Loucy (cell line): Measurements from ENCODE around the gene PPP3CA.

Source experiments
- H2AFZ ChIP-seq: fragments of 200-600 bp; sonication (generic); 2 replicates; pipeline ENCODE4 v1.6.0; 2016; ENCODE audit warnings: antibody characterized with exemption, mild to moderate bottlenecking, low read length, moderate library complexity
- H3F3A ChIP-seq: fragments of 200-600 bp; 2 replicates; pipeline ENCODE4 v1.6.0; 2016; ENCODE audit warnings: antibody characterized with exemption, low read depth, mild to moderate bottlenecking
- H3K27me3 ChIP-seq: fragments of 200-600 bp; sonication (generic); 2 replicates; pipeline ENCODE4 v1.6.1; 2014; ENCODE audit warnings: low read length, mild to moderate bottlenecking; ENCODE audit not compliant: insufficient read depth, poor library complexity, severe bottlenecking
- H3K36me3 ChIP-seq: fragments of 200-600 bp; sonication (generic); 2 replicates; pipeline ENCODE4 v1.6.1; 2016; ENCODE audit warnings: low read length; ENCODE audit not compliant: insufficient read depth
- H3K4me1 ChIP-seq: fragments of 200-600 bp; sonication (generic); 2 replicates; pipeline ENCODE4 v1.5.1; 2014; ENCODE audit warnings: low read length, mild to moderate bottlenecking; ENCODE audit not compliant: insufficient read depth, poor library complexity, severe bottlenecking
- H3K4me2 ChIP-seq: fragments of 200-600 bp; sonication (generic); 2 replicates; pipeline ENCODE4 v1.6.0; 2014; ENCODE audit warnings: antibody characterized with exemption, low read length, low read depth, mild to moderate bottlenecking; ENCODE audit not compliant: poor library complexity, severe bottlenecking
- H3K4me3 ChIP-seq: fragments of 200-600 bp; sonication (generic); 2 replicates; pipeline ENCODE4 v1.5.1; 2014; ENCODE audit warnings: low read length, mild to moderate bottlenecking, mixed read lengths; ENCODE audit not compliant: poor library complexity, severe bottlenecking
- H3K79me2 ChIP-seq: fragments of 200-600 bp; sonication (generic); 2 replicates; pipeline ENCODE4 v1.6.1; 2014; ENCODE audit warnings: low read length; ENCODE audit not compliant: insufficient read depth
- H3K9ac ChIP-seq: fragments of 200-600 bp; sonication (generic); 2 replicates; pipeline ENCODE4 v1.6.0; 2014; ENCODE audit warnings: mild to moderate bottlenecking, low read depth, low read length, moderate library complexity; ENCODE audit not compliant: poor library complexity, severe bottlenecking
- H3K9me2 ChIP-seq: fragments of 200-600 bp; sonication (generic); replicated peaks from 2 replicates; pipeline ENCODE4 v1.6.1; 2016; ENCODE audit warnings: low read depth, low read length, mixed read lengths
- H3K9me3 ChIP-seq: fragments of 200-600 bp; sonication (generic); 2 replicates; pipeline ENCODE4 v1.6.1; 2014; ENCODE audit warnings: mild to moderate bottlenecking, antibody characterized with exemption, low read length, low read depth; ENCODE audit not compliant: insufficient read depth
- H4K20me1 ChIP-seq: fragments of 200-600 bp; sonication (generic); 2 replicates; pipeline ENCODE4 v1.6.0; 2014; ENCODE audit warnings: antibody characterized with exemption, low read length, mild to moderate bottlenecking; ENCODE audit not compliant: insufficient read depth, poor library complexity, severe bottlenecking
- EZH2phosphoT487 ChIP-seq: fragments of 200-600 bp; IDR thresholded peaks from 2 replicates; pipeline ENCODE4 v1.6.1; 2018; ENCODE audit warnings: antibody characterized with exemption, mild to moderate bottlenecking, moderate library complexity, borderline replicate concordance
- TF ChIP-seq, protein P1 (sequence below): fragments of 200-600 bp; sonication (generic); conservative IDR thresholded peaks from 2 replicates; pipeline ENCODE4 v1.5.1; 2014; ENCODE audit warnings: mild to moderate bottlenecking, antibody characterized with exemption, low read length

Gene PPP3CA

DNA sequence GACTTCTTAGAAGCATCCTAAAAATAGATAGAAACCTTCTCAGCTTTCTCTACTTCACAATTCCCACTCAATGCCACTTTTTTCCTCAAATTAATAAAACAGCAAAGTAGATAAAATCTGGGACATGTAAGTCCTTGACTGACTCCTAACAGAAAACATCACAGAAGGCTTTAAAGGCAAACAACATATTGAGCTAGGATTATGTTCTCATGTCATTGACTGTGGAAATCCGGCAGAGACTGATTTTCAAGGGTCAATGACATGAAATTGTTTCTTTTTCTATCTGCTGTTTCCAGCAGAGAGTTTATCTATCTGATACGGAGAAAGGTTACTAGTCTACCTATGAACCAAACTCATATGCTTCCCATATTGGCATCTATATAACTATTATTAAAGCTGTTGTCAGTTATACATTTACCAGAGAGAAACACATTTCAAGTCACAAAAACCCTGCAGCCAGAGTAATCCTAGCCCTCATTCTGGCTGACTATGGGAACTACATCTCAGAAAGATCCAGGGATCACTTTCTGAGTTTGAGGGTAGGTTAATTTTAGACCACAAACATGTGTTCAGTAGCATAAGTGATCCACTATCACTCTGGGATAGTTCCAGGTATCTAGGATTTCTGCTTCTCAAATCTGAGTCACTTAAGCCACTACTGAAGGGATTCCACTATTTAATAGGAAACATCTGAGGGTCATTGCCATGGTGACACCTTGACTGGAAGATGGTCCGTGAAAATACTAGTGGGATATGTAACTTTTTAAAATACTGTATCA, 147.6 kb downstream of the PPP3CA start:
- no peak overlapping the region for H3K9ac ChIP-seq
- no peak overlapping the region for H3K4me3 ChIP-seq
- H3K9me3 ChIP-seq = no peaks in the 10 kb centered on the region
- TF ChIP-seq, protein P1, sequence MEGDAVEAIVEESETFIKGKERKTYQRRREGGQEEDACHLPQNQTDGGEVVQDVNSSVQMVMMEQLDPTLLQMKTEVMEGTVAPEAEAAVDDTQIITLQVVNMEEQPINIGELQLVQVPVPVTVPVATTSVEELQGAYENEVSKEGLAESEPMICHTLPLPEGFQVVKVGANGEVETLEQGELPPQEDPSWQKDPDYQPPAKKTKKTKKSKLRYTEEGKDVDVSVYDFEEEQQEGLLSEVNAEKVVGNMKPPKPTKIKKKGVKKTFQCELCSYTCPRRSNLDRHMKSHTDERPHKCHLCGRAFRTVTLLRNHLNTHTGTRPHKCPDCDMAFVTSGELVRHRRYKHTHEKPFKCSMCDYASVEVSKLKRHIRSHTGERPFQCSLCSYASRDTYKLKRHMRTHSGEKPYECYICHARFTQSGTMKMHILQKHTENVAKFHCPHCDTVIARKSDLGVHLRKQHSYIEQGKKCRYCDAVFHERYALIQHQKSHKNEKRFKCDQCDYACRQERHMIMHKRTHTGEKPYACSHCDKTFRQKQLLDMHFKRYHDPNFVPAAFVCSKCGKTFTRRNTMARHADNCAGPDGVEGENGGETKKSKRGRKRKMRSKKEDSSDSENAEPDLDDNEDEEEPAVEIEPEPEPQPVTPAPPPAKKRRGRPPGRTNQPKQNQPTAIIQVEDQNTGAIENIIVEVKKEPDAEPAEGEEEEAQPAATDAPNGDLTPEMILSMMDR = no peak
- no peak for TF ChIP-seq EZH2phosphoT487
- H3F3A ChIP-seq = no peaks in the 10 kb centered on the region
- peaks cover 9% of the 10 kb centered on the region for H3K4me1 ChIP-seq
- no peaks in the 10 kb centered on the region for H4K20me1 ChIP-seq
- peaks cover 8% of the 10 kb centered on the region; the same call in 1 of the 2 replicates for H3K36me3 ChIP-seq
- H3K27me3 ChIP-seq = no peaks in the 10 kb centered on the region
- H3K79me2 ChIP-seq = peaks cover 7% of the 10 kb centered on the region; the same call in 1 of the 2 replicates
- H3K9me2 ChIP-seq = no peaks in the 10 kb centered on the region
- no peak overlapping the region for H3K4me2 ChIP-seq
- no peak overlapping the region for H2AFZ ChIP-seq

DNA sequence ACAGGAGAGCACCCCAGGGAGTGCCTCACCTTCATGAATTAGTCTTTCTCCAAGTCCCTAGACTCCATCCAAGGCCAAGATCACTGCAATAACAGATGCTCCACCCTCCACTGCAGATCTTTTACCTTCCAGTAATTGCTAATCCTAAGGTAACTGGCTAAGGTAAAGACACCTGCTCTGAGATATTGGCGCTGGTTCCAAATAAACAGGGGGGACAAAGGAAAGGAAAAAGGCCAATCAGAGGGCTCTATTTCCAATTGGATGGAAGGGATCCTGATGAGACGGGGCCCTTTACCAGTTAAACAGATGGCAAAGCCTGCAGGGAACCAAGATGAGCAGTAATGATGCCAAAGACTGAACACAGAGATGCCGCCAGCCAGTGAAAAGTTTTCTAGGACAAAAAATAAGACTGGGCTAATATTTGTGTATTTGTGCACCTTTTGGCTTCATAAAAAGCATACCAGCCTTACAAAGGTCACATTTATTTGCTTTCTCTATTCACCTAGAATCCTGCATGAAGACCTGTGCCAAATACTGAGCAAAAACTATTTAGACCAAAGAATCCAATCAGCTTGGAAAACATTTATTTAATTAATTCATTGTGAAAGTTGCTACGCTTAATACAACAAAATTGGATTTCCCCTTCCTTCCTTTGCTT, 148.5 kb downstream of the PPP3CA start:
- no peak overlapping the region for H3K4me2 ChIP-seq
- H3K27me3 ChIP-seq = no peaks in the 10 kb centered on the region
- peaks cover 7% of the 10 kb centered on the region; the same call in 1 of the 2 replicates for H3K79me2 ChIP-seq
- H3K9ac ChIP-seq = no peak overlapping the region
- peaks cover 9% of the 10 kb centered on the region for H3K4me1 ChIP-seq
- H2AFZ ChIP-seq = no peak overlapping the region
- no peak overlapping the region for H3K4me3 ChIP-seq
- H3K9me2 ChIP-seq = no peaks in the 10 kb centered on the region
- no peaks in the 10 kb centered on the region for H3F3A ChIP-seq
- H3K9me3 ChIP-seq = no peaks in the 10 kb centered on the region
- no peaks in the 10 kb centered on the region for H4K20me1 ChIP-seq
- peaks cover 8% of the 10 kb centered on the region; the same call in 1 of the 2 replicates for H3K36me3 ChIP-seq
- TF ChIP-seq, protein P1 = no peak
- no peak for TF ChIP-seq EZH2phosphoT487

DNA sequence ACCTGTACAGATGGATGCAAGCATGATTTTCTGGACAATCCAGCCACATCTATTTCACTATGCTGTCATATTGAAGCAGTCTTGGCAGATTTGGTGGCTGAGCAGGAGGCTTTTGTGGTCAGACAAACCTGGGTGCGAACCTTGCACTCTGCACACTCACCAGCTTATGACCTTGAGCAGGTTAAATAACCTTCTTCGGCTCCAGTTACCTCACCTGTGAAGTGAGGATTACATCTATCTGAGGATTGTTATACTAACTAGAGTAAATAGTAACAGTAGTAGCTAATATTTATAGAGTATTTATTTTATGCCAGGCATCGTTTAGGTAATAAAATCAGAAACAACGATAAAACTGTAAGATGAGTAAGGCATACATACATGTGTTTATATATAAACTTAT, 150.0 kb downstream of the PPP3CA start:
- Histone ChIP-seq H3K27me3 (no peaks in the 10 kb centered on the region), H3K9me3 (no peaks in the 10 kb centered on the region), H3K4me2 (no peak overlapping the region), H3K9me2 (no peaks in the 10 kb centered on the region), H4K20me1 (no peaks in the 10 kb centered on the region), H3K4me1 (peaks cover 9% of the 10 kb centered on the region), H3K4me3 (no peak overlapping the region), H3K36me3 (peaks cover 8% of the 10 kb centered on the region; the same call in 1 of the 2 replicates), H3K79me2 (peaks cover 7% of the 10 kb centered on the region; the same call in 1 of the 2 replicates), H2AFZ (no peak overlapping the region), H3F3A (no peaks in the 10 kb centered on the region), H3K9ac (no peak overlapping the region)
- TF ChIP-seq EZH2phosphoT487 = no peak
- TF ChIP-seq, protein P1 = no peak
